Measurements from ENCODE around the gene NUDCD2. TPM values are rescaled to one million over a fixed set of nuclear protein-coding genes. Genes with fewer than 3 reads are reported as not detected.

The NUDCD2 gene
- total and polyA plus RNA-seq, 9 of the 15 experiments (the other 6 are each of a cell fraction or from before 2014, with no cell fraction given): 14.6 to 76.9 (median 32.5) TPM

DNA sequence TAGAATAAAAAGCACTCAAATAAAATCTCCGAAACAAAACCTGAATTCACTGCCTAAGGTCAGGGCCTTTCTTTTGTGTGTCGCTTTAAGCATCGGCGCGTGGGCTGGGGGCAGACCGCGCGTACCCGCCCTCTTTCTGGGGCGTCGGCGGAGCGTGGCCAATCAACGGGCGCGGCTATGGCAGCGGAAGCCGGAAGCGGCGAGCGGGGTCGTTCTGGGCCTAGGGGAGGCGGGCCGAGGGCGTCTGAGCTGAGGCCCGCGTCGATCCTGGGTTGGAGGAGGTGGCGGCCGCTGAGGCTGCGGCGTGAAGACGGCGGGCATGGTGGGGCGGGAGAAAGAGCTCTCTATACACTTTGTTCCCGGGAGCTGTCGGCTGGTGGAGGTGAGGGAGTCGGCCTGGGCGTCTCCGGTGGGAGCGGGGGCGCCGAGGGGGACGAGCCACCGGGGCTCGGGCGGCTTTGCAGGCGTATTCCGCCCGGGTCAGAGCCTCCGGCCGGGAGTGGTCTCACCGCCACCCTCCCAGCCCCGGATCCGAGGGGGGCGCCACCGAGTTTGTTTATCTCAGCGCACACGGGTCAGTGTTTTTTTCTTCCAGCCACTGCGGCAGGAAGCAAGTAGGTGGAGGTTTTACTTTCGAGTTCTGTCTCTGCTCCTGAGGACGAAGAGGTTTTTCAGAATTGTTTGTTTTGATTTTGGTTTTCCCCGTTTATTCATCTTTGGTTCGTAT, 45.6 kb upstream of the NUDCD2 start, which contains the start of gene MAT2B (continued):
- TF ChIP-seq E2F4 (CRISPR knock-in tag; IDR thresholded peaks at IDR 0.05; ENCODE audit: low read depth) (no peak), SAFB (IDR thresholded peaks at IDR 0.05; ENCODE audit: borderline replicate concordance, low read depth, low read length) (no peak), JUND (IDR thresholded peaks at IDR 0.05; ENCODE audit: borderline replicate concordance, low read depth, low read length) (peak; percentile 49; the same call in 1 of the 2 replicates), JUND (tag; IDR thresholded peaks at IDR 0.05; ENCODE audit: borderline replicate concordance, low read depth, low read length) (no peak), POLR3A (IDR thresholded peaks at IDR 0.05; ENCODE audit: borderline replicate concordance, extremely low read depth, insufficient read depth, insufficient read length) (no peak), NFATC3 (IDR thresholded peaks at IDR 0.05) (no peak), ZNF282 (CRISPR knock-in tag; IDR thresholded peaks at IDR 0.05) (no peak), MCM2 (IDR thresholded peaks at IDR 0.05; ENCODE audit: low read depth) (no peak), KLF13 (tag; IDR thresholded peaks at IDR 0.05; ENCODE audit: borderline replicate concordance, low read depth) (no peak), MCM5 (IDR thresholded peaks at IDR 0.05; ENCODE audit: low read depth) (no peak), ELF1 (tag; IDR thresholded peaks at IDR 0.05) (peak; percentile 95), TBL1XR1 (IDR thresholded peaks at IDR 0.05; ENCODE audit: low read length in 2 of 2) (peak in 1 of 2 experiments; percentile 35; a peak in 1 of 4 replicates), ZNF395 (CRISPR knock-in tag; IDR thresholded peaks at IDR 0.05) (peak; percentile 49; the same call in 1 of the 2 replicates), GATA2 (CRISPR knock-in tag; IDR thresholded peaks at IDR 0.05) (no peak), HDGF (IDR thresholded peaks at IDR 0.05) (no peak), ZNF699 (CRISPR knock-in tag; IDR thresholded peaks at IDR 0.05; ENCODE audit: insufficient replicate concordance) (no peak), ZNF224 (CRISPR knock-in tag; IDR thresholded peaks at IDR 0.05) (no peak), MCM3 (IDR thresholded peaks at IDR 0.05) (no peak)
- TF ChIP-seq, protein P1, sequence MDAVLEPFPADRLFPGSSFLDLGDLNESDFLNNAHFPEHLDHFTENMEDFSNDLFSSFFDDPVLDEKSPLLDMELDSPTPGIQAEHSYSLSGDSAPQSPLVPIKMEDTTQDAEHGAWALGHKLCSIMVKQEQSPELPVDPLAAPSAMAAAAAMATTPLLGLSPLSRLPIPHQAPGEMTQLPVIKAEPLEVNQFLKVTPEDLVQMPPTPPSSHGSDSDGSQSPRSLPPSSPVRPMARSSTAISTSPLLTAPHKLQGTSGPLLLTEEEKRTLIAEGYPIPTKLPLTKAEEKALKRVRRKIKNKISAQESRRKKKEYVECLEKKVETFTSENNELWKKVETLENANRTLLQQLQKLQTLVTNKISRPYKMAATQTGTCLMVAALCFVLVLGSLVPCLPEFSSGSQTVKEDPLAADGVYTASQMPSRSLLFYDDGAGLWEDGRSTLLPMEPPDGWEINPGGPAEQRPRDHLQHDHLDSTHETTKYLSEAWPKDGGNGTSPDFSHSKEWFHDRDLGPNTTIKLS (IDR thresholded peaks at IDR 0.05; ENCODE audit: borderline replicate concordance, low read depth): peak; percentile 66; the same call in 1 of the 2 replicates
- TF ChIP-seq, protein P2, sequence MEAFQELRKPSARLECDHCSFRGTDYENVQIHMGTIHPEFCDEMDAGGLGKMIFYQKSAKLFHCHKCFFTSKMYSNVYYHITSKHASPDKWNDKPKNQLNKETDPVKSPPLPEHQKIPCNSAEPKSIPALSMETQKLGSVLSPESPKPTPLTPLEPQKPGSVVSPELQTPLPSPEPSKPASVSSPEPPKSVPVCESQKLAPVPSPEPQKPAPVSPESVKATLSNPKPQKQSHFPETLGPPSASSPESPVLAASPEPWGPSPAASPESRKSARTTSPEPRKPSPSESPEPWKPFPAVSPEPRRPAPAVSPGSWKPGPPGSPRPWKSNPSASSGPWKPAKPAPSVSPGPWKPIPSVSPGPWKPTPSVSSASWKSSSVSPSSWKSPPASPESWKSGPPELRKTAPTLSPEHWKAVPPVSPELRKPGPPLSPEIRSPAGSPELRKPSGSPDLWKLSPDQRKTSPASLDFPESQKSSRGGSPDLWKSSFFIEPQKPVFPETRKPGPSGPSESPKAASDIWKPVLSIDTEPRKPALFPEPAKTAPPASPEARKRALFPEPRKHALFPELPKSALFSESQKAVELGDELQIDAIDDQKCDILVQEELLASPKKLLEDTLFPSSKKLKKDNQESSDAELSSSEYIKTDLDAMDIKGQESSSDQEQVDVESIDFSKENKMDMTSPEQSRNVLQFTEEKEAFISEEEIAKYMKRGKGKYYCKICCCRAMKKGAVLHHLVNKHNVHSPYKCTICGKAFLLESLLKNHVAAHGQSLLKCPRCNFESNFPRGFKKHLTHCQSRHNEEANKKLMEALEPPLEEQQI (IDR thresholded peaks at IDR 0.05): no peak
- TF ChIP-seq, protein P3, sequence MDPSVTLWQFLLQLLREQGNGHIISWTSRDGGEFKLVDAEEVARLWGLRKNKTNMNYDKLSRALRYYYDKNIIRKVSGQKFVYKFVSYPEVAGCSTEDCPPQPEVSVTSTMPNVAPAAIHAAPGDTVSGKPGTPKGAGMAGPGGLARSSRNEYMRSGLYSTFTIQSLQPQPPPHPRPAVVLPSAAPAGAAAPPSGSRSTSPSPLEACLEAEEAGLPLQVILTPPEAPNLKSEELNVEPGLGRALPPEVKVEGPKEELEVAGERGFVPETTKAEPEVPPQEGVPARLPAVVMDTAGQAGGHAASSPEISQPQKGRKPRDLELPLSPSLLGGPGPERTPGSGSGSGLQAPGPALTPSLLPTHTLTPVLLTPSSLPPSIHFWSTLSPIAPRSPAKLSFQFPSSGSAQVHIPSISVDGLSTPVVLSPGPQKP (CRISPR knock-in tag; IDR thresholded peaks at IDR 0.05): no peak

Data from K562 (cell line).